Bronchial epithelial cell (primary cell): ENCODE measurements around the gene ATP1A4. TPM values are rescaled to one million over a fixed set of nuclear protein-coding genes. Genes with fewer than 3 reads are reported as not detected.

ENCODE experiments used
- DNase-seq: peaks from one replicate; pipeline ENCODE4 v3.0.0-alpha.2; 2010; ENCODE audit warnings: low read depth
- FAIRE-seq: peaks from 2 replicates; lab custom pipeline; 2011; peaks lifted over from hg19 to GRCh38; lab: Jason Lieb, UNC
- H3K27me3 ChIP-seq: 2 replicates; pipeline ENCODE4 v1.5.1; 2011; ENCODE audit warnings: low read length; ENCODE audit not compliant: control insufficient read depth, insufficient read depth
- H3K36me3 ChIP-seq: 2 replicates; pipeline ENCODE4 v1.5.1; 2011; ENCODE audit warnings: low read length; ENCODE audit not compliant: control insufficient read depth, insufficient read depth
- H3K4me3 ChIP-seq: 2 replicates; pipeline ENCODE4 v1.5.1; 2011; ENCODE audit warnings: mild to moderate bottlenecking, low read depth, low read length, control low read depth
- CTCF ChIP-seq: IDR thresholded peaks from 2 replicates; pipeline ENCODE4 v1.5.1; 2011; ENCODE audit warnings: mild to moderate bottlenecking, moderate library complexity, low read length, control low read depth, inconsistent platforms; ENCODE audit not compliant: insufficient read depth, severe bottlenecking
- total RNA-seq: library from RNA; depleted of rRNA; stranded (reverse); fragments of >200 nt; gene quantifications from 2 replicates; pipeline ENCODE4 v1.2.1, GENCODE V29; 2014

The ATP1A4 gene
- total RNA-seq, 1 donor from 2014 or later, result not detected

DNA sequence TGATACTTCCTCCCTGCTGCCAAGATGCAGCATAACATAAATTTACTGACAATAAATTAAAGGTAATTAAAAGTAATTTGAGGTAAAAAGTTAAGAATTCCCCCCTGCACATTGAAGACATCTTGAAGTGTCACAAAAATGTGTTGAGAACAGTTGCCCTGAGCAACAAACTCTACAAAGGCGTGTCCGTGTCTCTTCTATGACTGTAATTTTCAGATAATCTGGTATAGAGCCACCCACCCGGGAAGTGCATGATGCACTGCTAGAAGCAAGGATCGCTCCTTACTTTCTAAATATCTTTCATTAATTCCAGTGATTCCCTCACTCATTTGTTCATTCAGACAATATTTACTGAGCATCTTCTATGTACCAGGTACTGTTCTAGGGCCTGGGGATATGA, 27.9 kb downstream of the ATP1A4 start:
- DNase-seq (no peak), FAIRE-seq (no peak)
- Histone ChIP-seq H3K4me3 (no peak overlapping the region), H3K27me3 (no peaks in the 10 kb centered on the region), H3K36me3 (no peaks in the 10 kb centered on the region)
- no peak for TF ChIP-seq CTCF

DNA sequence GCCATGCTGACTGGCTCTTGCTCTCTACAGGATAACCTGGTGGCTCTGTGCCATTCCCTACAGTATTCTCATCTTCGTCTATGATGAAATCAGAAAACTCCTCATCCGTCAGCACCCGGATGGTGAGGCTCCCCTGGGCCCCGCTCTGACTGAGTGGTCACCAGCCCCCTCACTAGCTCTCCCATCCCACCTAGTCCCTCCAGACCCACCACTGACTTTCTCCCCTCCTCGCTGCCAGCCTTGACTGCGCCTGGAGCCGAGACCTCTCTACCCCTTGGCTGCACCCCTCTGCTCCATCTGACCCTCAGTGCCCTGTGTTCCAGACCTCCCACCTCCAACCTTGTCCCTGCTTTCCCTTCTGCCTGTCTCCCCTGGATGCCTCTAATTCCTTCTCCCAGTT, 34.8 kb downstream of the ATP1A4 start:
- FAIRE-seq (no peak), DNase-seq (no peak)
- no peak for TF ChIP-seq CTCF
- Histone ChIP-seq H3K27me3 (no peaks in the 10 kb centered on the region), H3K36me3 (no peaks in the 10 kb centered on the region), H3K4me3 (no peak overlapping the region)

- no peak for FAIRE-seq
- H3K36me3 ChIP-seq, result no peaks in the 10 kb centered on the region
Measured at GRCh38 chr1:160186729-160187128, 35.3 kb downstream of the ATP1A4 start.

DNA sequence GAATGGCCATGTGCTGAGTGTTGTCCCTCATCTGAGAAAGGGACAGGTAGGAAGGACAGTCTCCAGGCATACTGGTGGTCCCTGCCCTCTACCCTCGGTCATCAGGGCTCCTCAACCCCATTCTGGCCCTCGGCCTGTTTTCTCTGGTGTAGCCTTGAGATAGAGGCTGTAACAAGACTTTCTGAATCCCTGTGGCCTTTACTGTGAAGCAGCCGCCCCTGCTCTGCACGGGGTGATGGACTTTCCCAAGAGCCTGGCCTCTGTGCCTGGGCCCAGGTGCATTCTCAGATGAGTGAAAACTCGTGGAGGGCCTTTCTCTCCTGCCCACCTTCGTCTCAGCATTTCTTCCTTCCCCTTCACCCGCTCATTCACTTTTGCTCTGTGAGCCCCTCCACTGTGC, 36.0 kb downstream of the ATP1A4 start:
- no peaks in the 10 kb centered on the region for H3K27me3 ChIP-seq
- FAIRE-seq, result no peak
- no peak for DNase-seq
- no peaks in the 10 kb centered on the region for H3K36me3 ChIP-seq
- no peak for TF ChIP-seq CTCF
- no peak overlapping the region for H3K4me3 ChIP-seq

More at GRCh38 chr1:160186729-160187128, 35.3 kb downstream of the ATP1A4 start:
- no peak for DNase-seq
- TF ChIP-seq CTCF, result no peak
- Histone ChIP-seq H3K4me3 (no peak overlapping the region), H3K27me3 (no peaks in the 10 kb centered on the region)

DNA sequence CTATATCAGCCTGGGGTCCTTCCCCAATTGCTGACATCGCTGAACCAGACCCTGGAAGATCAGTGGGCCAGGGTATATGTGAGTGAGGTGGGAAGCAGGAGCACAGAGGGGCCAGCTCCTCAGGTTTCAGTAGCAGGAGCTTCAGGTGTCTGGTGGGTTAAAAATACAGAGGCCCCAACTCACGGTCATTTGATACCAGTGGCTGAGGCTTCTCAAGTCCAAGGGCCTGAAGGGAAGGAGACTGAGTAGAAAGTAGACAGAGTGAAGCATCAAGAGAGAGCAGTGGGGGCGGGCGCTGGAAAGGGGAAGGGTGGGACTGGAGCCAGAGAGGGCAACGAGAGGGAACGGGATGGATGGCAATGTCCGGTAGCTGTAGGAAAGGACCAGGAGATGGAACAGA, 36.9 kb downstream of the ATP1A4 start:
- no peak for TF ChIP-seq CTCF
- H3K4me3 ChIP-seq, result no peak overlapping the region
- no peaks in the 10 kb centered on the region for H3K27me3 ChIP-seq
- H3K36me3 ChIP-seq, result no peaks in the 10 kb centered on the region
- FAIRE-seq (no peak), DNase-seq (no peak)

DNA sequence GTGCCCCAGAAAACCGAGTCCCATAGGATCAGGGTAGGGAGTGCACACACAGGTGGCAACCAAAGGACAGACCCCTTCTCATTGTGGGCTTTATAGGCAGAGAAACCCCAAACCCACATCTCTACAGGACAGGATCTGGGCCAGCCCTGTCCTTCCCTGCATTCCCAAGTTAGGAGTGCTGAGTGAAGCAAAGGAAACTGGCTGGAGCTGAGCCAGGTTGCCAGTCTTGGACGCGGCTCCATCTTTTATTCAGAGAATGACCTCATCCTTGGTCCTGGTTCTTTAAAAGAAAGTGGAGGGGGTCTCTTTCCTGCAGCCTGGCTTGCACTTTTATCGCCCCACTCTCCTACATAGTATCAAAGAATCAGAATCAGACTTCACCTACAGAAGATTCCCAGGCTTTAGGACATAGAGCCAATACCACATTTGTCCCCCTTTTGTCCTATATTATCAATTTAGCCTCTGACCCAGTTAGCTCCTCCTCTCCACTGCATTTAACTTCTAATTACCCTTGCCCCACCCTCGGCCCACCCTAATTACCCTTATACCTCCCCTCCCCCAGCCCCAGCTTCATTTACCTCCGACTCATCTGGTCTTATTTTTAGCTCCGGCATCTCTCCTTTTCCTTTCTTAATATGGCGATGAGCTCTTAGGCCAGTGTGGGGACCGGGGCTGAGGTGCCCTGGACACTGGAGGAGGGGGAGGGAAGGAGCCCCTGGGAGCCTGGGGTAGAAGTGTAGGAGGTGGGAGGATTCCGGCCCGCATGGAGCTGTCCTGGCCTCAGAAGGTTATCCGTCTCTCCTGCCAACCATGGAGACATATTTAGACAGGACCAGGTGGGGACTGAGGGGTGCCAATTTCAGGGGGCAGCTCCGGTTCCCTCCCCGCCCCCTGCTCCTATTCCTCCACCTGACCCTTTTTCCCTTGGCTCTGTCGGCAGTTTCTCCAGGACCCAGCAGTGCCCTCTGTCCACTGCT, 38.5 kb downstream of the ATP1A4 start, which contains the start of gene CASQ1:
Gene CASQ1 (plus strand): TSS at position 927 of the 977 bp plus-strand sequence. CDS start 177 bp downstream, outside the sequence.
- no peak within 1 kb of the TSS for H3K4me3 ChIP-seq
- no peak for TF ChIP-seq CTCF
- H3K36me3 ChIP-seq, result no peaks in the 10 kb centered on the region
- DNase-seq (peak; percentile 28), FAIRE-seq (no peak)
- no peaks in the 10 kb centered on the region for H3K27me3 ChIP-seq
